Activated naive CD4-positive, alpha-beta T cell treated with anti-CD3 and anti-CD28 coated beads, Interleukin-2, amount 50 U/mL, for 16 hours (primary cell): ENCODE measurements around the gene BPIFB6.

ENCODE experiments used
- DNase-seq: peaks from one replicate; pipeline ENCODE4 v3.0.0-alpha.2; 2020

The BPIFB6 gene

GRCh38 chr20:33016581-33017109 lies 14.8 kb upstream of the BPIFB6 start:
- no peak for DNase-seq

- no peak for DNase-seq
Observed at GRCh38 chr20:33017542-33017941, 13.9 kb upstream of the BPIFB6 start.

- DNase-seq = no peak
Observed at GRCh38 chr20:33018169-33018931, 13.1 kb upstream of the BPIFB6 start.

GRCh38 chr20:33019465-33020277 lies 11.8 kb upstream of the BPIFB6 start:
- no peak for DNase-seq

- DNase-seq = no peak
Observed at GRCh38 chr20:33020278-33021161, 10.9 kb upstream of the BPIFB6 start.

- no peak for DNase-seq
Observed at GRCh38 chr20:33021879-33022278, 9.6 kb upstream of the BPIFB6 start.

GRCh38 chr20:33022289-33022688 lies 9.2 kb upstream of the BPIFB6 start:
- DNase-seq = no peak

GRCh38 chr20:33022694-33023438 lies 8.6 kb upstream of the BPIFB6 start:
- no peak for DNase-seq

GRCh38 chr20:33023439-33024242 lies 7.8 kb upstream of the BPIFB6 start:
- no peak for DNase-seq

GRCh38 chr20:33024243-33024560 lies 7.2 kb upstream of the BPIFB6 start:
- no peak for DNase-seq

- DNase-seq = no peak
Observed at GRCh38 chr20:33024609-33025317, 6.7 kb upstream of the BPIFB6 start.

- DNase-seq = no peak
Observed at GRCh38 chr20:33025318-33025876, 6.1 kb upstream of the BPIFB6 start.

- no peak for DNase-seq
Observed at GRCh38 chr20:33026072-33026778, 5.2 kb upstream of the BPIFB6 start.

GRCh38 chr20:33026779-33027759 lies 4.4 kb upstream of the BPIFB6 start:
- no peak for DNase-seq

GRCh38 chr20:33027769-33028751 lies 3.4 kb upstream of the BPIFB6 start:
- no peak for DNase-seq

- no peak for DNase-seq
Observed at GRCh38 chr20:33028875-33029274, 2.6 kb upstream of the BPIFB6 start.

- DNase-seq = no peak
Observed at GRCh38 chr20:33030076-33030475, 1.4 kb upstream of the BPIFB6 start.
